NCI-H146 (cell line): ENCODE results near the gene CCDC33.
A peak's percentile ranks its signal among the peaks of the same experiment; 100 is the strongest.

Experiments
- DNase-seq: peaks from one replicate; lab custom pipeline; 2025; lab: John Stamatoyannopoulos, UW

CCDC33 gene

DNA sequence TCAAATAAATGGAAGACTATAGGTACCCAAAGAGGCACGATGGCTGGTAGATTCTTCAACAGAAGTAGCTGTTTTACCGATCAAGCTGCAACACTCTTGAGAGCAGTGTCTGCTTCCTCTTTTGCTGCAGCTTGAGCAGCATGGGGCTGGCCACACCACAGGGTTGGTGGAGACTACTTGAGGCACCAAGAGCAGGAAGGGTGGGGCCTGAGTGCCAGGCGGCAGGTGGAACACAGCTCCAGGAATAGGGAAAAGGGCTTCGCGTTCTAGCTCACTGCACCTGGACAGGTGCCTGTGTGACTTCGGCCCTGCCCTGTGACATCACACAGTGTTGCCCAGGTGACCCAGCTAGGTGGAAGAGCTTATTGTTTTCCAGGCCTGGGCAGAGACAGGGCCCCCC, at the start of gene CCDC33:
Gene CCDC33 (plus strand): TSS at position 365 of the 400 bp plus-strand sequence. CDS start 394 bp downstream, outside the sequence.
- peak; percentile 95 for DNase-seq

DNA sequence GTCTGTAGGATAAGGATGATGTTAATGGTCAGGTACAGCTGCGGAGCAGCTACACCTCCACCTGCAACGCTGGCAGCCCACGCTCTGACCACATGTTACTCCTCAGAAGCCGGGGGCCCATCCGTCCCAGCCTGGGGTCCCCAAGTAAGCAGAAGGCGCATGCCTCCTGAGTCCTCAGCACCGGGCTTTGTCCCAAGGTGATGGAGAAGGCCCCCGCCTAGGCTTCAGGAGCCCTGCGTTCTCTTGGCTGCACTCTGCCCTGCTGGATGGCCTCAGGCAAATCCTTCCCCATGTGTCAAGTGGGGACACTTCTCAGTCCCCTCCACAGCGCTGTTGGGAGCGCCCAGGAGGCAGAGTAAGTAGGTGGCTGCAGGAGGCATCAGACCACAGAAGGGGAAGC, 47.9 kb upstream of the CCDC33 start:
- no peak for DNase-seq

DNA sequence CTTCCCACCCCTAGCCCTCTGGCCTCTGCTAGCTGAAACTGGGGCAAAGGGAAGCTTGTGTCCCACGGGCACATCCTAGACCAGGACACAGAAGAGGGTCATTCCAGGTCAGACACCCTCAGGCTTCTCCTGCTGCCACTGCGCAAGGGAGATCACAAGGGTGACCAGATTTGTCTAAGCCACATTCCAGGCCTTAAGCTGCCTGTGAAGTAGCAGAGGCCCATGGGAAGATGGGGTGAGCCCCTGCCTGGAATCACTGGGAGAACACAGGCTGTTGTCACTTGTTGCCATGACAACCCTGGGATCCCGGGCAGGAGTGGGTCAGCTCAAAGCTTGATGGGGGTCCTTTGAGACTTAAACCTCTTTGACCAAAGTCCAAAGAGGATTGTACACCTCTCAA, 44.3 kb upstream of the CCDC33 start:
- no peak for DNase-seq

DNA sequence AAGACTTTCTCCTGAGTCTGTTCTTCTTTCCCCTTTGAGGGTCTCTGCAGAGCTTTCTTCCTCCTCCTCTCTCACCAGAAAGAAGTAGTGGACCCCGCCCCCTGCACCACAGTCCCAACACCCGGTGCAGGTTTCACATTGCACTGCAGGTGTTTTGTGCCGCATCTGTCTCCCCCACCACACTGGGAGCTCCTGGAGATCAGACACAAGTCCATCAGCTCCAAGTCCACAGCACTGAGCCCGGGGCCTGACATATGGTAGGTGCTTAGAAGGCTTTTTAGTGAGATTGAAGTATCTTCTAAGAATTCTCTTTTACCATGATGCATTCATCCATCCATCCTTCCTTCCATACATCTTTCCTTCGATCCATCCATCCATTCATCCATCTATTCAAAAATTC, 43.4 kb upstream of the CCDC33 start:
- DNase-seq, result no peak

DNA sequence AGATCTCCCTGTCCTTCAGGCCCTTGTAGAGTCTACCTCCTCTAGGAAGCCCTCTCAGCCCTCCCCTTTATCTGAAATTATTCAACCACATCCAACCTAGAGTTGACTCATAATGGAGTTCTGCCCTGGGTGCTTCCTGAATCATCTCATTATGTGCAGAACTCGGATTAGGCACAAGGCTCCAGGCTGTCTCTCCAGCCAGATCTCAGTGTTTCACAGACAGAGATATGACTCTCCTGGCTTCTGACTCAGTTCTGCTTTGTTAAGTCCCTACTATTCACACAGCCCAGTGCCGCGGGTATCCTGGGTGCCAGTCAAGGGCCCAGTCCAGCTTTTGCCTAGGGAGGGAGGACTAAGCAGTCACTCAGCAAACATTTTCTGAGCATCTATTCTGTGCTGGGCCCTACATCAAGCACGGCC, 42.8 kb upstream of the CCDC33 start:
- no peak for DNase-seq

DNA sequence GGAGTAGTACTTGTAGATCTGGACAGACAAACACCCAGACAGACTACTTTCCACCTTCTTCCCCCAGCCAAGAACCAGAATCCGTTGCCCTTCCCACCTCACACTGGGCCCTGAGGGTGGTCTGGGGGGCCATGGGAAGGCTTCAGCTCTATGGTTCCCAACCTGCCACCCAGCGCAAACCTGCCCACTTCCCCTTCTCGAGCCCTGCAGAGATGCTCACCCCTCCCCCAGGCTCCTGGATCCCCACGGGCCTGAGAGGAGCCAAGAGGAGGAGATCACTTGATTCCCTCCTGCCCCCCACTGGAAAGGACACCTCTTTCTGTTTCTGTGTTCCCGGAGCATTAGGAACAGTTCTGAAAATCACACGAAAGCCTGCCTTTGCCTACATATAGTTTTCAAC, 42.2 kb upstream of the CCDC33 start:
- DNase-seq, result no peak

DNA sequence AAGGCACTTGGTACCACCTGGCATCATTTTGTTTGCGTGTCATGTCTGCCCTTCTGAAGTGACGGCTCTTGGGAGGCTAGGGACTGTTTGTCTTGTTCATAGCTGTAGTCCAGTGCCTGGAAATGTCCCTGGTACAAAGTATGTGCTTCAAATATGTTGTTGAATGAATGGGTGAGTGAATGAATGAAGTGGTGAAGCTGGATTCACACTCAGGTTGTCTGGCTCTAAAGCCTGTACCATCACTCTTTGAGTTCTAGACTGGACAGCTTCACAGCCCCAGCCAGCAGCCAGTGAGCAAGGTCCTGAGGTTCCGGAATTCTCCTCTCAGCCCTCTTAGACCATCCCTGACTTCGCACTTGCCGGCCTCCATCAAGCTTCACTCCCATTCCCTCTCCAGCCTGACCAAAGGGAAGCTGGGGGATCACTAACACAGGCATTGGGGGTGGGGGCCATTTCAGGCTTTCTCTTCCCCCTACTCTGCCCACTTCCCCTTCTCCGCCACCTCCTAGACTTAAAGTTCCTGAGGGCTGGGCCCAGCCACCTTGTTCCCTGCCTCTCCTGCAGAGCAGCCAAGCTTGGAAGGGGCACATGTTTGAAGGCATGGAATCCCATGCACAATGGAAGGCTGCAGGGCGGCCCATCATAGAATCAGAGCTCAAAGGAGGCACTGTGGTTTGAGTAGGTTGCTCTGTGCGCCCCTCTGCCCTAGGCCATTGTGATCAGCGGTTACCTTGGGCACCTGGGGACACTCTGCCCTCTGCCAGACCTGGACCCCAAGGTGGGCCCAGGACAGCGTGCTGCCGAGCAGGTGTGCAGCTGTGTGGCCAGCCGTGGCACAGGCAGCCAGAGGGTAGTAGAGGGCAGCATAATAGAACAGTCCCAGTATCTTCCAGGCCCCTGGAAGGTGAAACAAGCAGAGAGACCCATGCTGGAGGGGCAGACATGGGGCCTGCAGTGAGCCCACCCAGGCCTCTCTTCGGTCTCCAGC, 41.3 kb upstream of the CCDC33 start:
- DNase-seq, result no peak

DNA sequence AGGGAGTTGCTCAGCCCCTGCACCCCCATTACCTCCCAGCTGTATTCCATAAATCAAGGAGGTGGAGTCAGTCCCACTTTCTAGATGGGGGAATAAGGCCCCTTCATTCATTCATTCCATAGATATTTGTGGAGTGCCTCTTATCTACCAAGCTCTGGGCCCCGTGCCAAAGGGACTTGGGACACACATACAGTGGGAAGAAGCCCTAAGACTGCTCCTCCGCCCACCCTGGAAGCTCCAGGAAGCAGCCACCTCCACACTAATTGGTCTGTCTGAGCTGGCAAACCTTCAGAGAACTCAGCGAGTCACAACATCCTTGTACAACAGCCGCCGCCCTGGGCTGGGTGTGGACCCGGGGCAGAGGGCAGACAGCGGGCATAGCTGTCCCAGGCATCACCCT, 40.0 kb upstream of the CCDC33 start:
- DNase-seq, result no peak

DNA sequence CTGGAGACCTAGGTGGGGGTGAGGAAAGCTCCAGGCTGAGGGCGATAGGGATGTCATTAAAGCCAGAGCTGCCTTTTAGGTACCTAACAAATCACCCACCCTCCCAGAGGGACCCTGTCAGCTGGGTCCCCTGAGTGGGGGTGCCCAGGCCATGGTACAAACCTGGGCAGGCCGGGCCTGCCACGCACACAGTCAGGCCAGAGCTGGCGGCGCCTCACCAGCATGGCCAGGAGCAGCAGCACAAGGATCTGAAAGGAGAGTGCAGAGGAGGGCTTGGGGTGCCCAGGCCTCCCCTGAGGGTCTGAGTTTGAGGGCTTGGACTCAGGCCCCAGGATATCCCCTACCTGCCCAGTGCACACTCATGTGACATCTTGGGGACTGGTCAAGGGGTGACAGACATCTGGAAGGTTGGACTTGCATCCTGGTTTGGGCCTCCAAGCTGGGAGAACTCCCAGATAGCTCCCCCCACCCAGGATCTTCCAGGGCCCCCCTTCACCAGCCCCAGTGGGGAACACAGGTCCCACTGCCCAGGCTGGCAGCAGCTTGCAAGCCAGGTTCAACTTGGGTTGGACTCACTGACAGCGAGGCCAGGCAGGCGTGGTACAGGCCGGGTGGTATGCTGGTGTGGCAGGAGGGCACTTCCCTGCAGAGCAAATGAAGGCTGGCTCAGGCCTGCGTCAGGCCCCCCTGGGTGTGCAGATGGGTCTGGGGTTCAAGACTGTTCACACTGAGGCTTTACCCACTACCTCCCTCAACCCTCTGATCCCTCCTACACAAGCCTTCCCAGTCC, 38.8 kb upstream of the CCDC33 start:
- DNase-seq, result no peak

DNA sequence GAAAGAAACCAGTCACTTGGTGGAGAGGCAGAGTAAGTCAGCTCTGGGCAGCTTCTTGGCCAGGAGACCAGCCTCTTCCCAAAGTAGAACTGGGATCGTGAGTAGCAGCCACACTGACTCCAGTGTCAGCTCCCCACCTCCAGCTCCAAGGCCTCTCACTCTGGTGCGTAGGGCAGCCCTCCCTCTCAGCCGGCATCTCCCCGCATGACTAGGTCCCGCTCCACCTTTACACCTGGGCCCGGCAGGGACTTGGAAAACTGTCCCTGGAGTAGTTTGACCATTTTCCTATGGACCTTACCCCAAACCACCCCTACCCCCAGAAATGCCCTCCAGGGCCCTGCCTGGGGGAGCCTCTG, 36.9 kb upstream of the CCDC33 start:
- no peak for DNase-seq

DNA sequence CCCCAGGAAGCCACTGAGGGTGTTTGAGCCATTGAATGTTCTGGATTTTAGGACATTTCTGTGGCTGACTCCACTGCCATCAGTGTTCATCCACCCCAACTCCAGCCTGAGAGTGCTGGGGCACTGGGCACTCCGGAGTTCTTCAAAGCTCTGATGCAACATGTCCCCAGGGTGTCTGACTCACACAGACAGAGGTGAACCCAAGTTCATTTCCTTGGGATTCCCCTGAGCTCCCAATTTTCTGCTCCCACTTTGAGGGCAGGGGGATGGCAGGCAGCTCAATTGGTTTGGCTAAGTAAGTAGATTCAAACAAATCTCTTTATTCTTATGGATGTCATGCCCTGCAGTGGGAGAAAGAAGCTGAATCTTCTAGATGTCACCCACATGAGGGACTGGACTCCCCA, 35.7 kb upstream of the CCDC33 start:
- DNase-seq, result no peak

DNA sequence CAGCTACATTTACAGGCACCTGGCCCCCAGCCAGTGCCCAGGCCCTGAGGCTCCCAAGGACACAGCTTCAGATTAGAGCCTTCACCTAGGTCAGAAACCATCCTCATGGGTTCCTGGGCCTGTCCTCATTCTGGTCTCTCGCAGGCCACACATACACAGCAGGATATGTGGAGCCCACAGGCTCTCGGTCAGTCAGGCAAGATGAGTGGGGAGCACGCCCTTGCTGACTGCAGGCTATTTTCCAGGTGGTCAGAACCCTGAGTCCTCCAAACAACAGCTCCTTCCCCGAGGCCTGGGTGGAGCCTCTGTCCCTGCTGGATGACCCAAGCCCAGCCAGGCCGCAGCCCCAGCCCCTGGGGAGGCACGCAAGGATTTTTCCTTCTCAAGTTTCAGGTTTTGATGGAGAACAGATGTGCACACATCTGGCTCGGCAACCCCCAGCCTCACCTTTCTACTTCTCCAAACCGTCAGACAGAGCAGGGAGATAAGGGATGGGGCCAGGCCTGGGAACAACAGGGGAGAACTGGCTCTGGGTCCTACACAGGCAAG, 35.2 kb upstream of the CCDC33 start:
- DNase-seq, result peak; percentile 24

DNA sequence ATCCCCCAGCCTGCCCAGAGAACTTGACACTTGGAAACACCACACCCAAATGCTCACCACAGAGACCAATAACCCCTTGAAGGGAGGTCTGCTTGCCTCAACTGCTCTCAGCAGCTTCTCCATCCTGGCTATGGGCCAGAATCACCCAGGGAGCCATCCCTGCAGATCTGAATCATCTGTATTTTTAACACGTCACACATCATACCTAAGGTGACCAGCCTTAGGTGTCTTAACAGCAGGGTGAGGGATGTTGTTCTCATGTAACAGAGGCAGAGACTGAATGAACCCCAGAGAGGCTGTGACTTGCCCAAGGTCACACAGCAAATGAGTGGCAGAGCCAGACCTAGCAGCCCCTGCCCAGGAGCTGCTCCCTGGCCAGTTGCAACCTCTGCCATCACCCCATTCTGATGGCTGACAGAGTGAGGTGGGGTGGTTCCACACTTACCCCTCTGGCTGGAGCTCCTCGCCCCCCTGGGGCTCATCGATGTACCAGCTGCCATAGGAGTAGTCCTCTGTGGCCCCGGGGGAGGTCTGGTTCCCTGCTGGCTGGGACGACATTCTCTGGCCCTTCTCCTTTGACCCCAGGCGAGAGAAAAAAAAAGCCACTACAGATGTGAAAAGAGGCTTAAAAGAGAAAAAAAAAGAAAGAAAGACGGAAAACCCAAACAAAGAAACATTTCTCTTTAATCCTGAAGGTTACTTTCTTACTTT, 34.3 kb upstream of the CCDC33 start:
- peak; percentile 71 for DNase-seq

DNA sequence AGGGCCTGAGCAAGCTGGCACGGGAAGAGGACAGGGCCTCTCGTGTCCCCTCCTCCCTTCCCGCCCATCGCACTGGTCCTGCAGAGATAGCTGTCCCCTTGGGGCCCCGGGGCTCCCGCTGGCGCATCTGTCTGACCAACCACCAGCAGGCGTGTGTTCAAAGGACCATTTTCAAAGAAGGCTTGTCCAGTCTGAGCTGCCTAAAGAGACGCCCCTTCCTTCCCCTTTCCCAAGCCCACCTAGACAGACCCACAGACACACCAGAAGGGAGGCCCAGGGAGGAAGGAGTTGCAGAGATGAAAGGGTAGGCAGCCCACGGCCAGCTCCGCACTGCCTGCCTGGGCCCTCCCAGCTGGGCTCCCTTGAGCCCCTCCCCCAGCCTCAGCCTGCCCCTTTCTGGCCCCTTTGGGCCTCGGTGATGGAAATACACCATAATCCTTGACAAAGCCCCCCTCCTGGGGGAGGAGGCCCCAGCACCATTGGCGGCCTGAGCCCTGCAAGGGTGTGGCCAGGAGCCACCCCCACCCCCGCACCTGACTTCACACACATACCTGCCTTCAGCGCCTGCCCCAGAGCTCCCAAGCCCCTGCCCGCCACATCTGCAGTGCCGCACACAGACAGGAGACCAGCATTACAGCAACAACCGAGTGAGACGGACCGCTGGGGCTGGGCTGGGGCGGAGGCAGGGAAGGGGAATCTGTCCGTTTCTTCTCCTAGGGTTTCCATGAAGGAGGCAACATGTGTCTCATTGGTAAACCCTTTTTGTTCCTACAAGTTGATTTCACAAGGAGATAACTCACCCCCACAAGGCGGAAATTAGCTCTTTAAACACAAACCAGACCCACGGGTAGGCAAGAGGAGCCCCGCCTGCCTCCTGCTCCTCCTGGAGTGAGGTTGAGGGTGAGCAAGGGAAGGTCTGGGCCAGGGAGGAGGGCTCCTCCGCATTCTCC, 33.4 kb upstream of the CCDC33 start, which contains the start of gene STRA6:
Gene STRA6 (minus strand): TSS at position 336 of the 950 bp plus-strand sequence. CDS start 520 bp downstream, outside the sequence.
- DNase-seq, result peak; percentile 95

DNA sequence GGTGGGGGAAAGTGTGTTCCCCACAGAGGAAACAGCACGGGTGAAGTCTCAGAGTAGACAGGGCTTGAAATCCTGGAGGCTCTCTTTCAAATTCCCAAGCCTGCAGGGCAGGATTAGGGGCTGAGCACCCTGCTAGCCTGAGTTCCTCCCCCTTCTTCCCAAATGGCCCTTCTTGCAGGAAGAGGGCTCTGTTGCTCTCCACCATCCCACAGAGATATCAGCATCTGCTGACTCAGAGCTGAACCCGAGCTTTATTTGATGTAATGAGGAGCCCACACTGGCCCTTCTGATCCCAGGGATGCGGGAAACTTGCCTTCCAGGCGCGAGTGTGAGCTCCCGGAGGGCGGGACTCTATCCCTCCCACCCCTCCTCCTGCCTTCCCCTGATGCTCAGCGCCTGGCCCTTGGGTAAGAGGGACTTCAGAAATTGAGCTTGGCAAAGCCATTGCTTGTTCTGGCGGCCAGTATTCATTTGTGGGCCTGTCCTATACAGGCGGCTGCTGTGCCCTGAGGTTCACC, 32.2 kb upstream of the CCDC33 start:
- peak; percentile 13 for DNase-seq

DNA sequence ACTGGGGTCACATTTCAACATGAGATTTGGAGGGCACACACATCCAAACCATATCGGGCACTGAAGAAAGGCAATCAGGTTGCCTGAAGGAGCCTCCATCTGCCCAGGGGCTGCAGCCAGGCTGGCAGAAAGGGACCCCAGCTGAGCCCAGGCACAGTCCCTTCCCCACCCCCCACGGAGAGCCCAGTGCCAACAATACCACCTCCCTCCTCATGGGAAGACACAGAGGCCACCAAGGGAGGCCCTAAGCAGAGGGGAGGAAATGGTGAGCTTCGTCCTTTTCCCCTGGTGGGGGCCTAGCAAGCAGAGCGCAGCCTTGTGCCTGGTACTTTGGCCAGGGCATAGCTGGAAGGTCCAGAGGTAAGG, 30.6 kb upstream of the CCDC33 start:
- DNase-seq, result no peak

DNA sequence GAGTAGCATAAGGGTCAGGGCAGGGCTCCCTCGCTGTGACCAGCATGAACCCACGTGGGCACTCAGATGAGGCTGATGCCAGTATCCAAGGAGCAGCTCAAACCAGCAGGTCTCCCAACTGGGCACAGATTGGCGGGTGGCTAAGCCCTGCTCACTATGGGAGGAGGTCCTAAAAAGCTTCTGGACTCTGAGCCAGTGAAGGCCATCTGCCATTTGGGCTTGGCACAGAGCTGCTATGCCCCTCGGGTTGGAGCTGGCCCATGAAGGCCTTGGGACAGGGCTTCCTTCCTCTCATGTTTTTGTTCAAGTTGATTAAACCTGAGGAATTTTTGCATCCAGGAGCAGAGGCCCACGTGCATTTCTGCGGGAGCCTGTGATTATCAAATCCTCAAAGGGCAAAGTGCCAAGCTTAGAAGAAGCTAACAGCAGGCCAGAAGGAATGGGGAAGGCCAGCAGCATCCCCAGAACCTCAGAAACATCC, 29.3 kb upstream of the CCDC33 start:
- no peak for DNase-seq

DNA sequence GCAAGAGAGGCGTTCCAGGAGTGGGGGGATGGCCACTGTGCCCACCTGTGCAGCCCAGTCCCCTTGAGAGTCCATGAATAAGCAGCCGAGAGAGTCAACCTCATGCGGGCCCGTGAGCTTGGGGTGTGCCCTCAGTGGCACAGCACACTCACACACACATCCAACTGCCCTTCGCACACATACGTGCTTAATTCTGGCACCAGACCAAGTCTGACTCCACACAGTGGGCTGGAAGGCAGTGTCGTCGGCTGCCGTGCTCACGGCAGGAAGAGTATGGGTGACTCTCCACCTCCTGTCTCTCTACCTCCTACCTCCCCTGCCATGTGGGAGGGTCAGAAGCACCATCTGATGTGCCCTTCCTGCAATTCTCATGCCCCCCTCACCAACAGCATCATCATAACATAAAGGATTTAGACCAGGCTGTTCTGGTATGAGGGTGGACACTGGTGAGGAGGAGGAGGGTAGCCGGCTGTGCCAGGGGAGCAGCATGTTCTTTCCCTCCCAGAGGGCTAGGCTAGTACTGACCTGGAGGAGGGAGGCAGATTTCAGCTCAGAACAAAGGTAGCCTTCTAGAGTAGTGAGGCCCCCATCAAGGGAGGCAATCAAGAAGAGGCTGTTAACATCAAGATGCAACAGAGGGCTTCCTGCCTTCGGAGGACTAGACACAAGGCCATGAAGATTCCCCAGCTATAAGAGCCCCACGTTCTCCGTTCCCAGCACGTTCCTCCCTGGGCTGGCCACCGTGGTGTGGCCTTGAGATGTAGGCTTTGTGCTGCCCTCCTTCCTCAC, 28.3 kb upstream of the CCDC33 start:
- DNase-seq, result no peak

DNA sequence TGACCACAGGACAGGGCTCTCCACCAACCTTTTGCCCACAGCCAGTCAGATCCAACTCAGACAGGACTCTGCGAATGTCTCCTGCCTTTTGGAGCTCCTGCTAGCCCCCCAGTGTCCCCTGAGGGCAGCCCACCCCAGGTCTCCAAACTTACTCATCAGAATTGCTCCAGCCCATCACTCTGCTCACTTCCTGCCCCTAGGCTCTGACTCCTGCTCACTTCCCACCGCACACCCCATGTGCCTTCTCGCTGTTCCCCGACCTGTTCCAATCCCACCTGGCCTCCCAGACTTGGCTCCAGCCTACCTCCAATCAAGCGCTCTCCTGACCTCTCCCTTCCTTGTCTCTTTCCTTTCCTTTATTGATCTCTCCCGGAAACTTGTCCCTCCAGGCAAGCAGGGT, 27.6 kb upstream of the CCDC33 start:
- DNase-seq, result no peak
